Measurements from ENCODE around the gene KCNG4. TPM values are rescaled to one million over a fixed set of nuclear protein-coding genes. Genes with fewer than 3 reads are reported as not detected.

KCNG4 gene
- total and polyA plus RNA-seq, 2 of the 8 experiments (the other 6 are each of a cell fraction or from before 2014, with no cell fraction given) = not detected

DNA sequence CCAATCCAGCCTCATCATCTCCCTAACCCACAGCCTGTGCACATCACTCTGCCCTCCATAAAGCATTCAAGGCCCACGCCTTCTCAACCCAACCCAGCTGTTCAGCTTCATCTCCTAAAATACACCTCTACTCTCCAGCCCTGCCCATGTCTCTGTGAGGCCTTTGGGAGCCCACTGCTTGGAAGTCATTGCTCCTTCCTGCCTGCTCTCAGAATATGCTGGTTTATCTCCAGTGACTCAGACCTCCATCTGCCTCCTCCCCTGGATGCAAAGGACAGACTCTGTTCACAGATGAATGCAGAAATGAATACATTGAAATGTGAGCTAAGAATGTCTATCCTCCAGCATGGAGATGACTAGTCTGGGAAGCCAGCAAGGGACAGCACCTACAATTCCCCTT is 19.0 kb downstream of the KCNG4 start:
- Histone ChIP-seq H3K4me2 (ENCODE audit: insufficient read depth in 1 of 2, low read depth in 2 of 2, low read length in 2 of 2) (no peak overlapping the region), H4K5ac (ENCODE audit: insufficient read length, low read depth, low read length) (no peak overlapping the region), H3K4me3 (ENCODE audit: extremely low read depth in 1 of 4, insufficient read depth in 2 of 4, low read depth in 3 of 4, low read length in 4 of 4) (no peak overlapping the region), H3K4ac (replicated peaks; ENCODE audit: insufficient read length, low read depth, low read length) (no peak overlapping the region), H2BK120ac (replicated peaks; ENCODE audit: low read depth, low read length) (no peak overlapping the region), H3K18ac (ENCODE audit: extremely low read depth, low read length) (no peak overlapping the region), H4K20me1 (replicated peaks in 1 of 2; ENCODE audit: control insufficient read depth in 1 of 2, insufficient read depth in 2 of 2, low read length in 2 of 2) (no peaks in the 10 kb centered on the region), H3K9me3 (ENCODE audit: insufficient read depth in 2 of 2, low read depth in 1 of 2, low read length in 1 of 2) (no peaks in the 10 kb centered on the region), H2BK12ac (ENCODE audit: low read depth, low read length) (no peak overlapping the region), H3K36me3 (ENCODE audit: control insufficient read depth in 2 of 4, insufficient read depth in 4 of 4, low read length in 3 of 4) (no peaks in the 10 kb centered on the region), H3K9ac (replicated peaks in 1 of 4; ENCODE audit: extremely low read depth in 1 of 4, low read depth in 3 of 4, low read length in 3 of 4) (no peak overlapping the region), H3K27ac (ENCODE audit: low read depth, low read length) (no peak overlapping the region), H3K23me2 (ENCODE audit: low read depth, low read length) (no peaks in the 10 kb centered on the region), H2BK5ac (ENCODE audit: low read depth, low read length) (no peak overlapping the region), H3K56ac (replicated peaks; ENCODE audit: insufficient read length, low read depth, low read length) (no peak overlapping the region), H3K23ac (ENCODE audit: insufficient read length) (no peak overlapping the region), H2BK20ac (ENCODE audit: low read length) (no peak overlapping the region), H3K14ac (ENCODE audit: insufficient read length) (no peak overlapping the region), H2AFZ (ENCODE audit: low read length) (no peak overlapping the region), H2BK15ac (ENCODE audit: low read length) (no peak overlapping the region), H4K8ac (ENCODE audit: extremely low read depth, insufficient read depth, low read length) (no peak overlapping the region), H3K79me1 (ENCODE audit: low read depth, low read length) (no peaks in the 10 kb centered on the region), H4K91ac (replicated peaks; ENCODE audit: insufficient read length, low read length) (no peak overlapping the region), H3K4me1 (replicated peaks in 1 of 4; ENCODE audit: control insufficient read depth in 3 of 4, insufficient read depth in 4 of 4, low read length in 3 of 4) (peaks cover 0 to 3% (median 0%) of the 10 kb centered on the region in 4 experiments; a peak in 2 of 7 replicates), H3K27me3 (replicated peaks in 1 of 4; ENCODE audit: control insufficient read depth in 3 of 4, extremely low read depth in 1 of 4, insufficient read depth in 3 of 4, low read length in 3 of 4) (no peaks in the 10 kb centered on the region), H3K79me2 (ENCODE audit: control insufficient read depth in 1 of 2, insufficient read depth in 2 of 2, low read length in 2 of 2) (no peaks in the 10 kb centered on the region), H2AK5ac (ENCODE audit: low read depth, low read length) (no peak overlapping the region)
- ChIA-PET POLR2A (ENCODE audit: partially characterized antibody) (no interaction called here), CTCF (ENCODE audit: partially characterized antibody) (interaction anchor here (0.7 to 2.0 kb wide), 4 partner anchors 9 to 84 kb away, joined by 3 to 5 read pairs (median 4); partner anchors contain the start of gene TAF1C)
- FAIRE-seq = no peak
- 82% methylated on average over 1 of the region's 1 CpG; no CpG with 5 or more reads in 1 of the 2 experiments for WGBS, 2 experiments (ENCODE audit: extremely low coverage in 1 of 2, insufficient coverage in 1 of 2, insufficient read length in 1 of 2, insufficient replicate concordance in 2 of 2, low coverage in 1 of 2, low lambda C conversion rate in 2 of 2, missing lambda C conversion rate in 1 of 2)
- no peak for DNase-seq (ENCODE audit: low read depth in 1 of 2, low spot score in 2 of 2)
- no peak for TF ChIP-seq POLR2AphosphoS5 (IDR thresholded peaks at IDR 0.05; ENCODE audit: low read depth, low read length)
- no peak for TF ChIP-seq SAP30 (IDR thresholded peaks at IDR 0.05; ENCODE audit: insufficient read depth, insufficient replicate concordance, low read length)

All from H1 (cell line).